PC-3 (cell line): ENCODE measurements around the gene TTI1. TPM values are rescaled to one million over a fixed set of nuclear protein-coding genes. Genes with fewer than 3 reads are reported as not detected.

Source experiments
- ATAC-seq: fragments of 200-7000 bp; cut with Tn5 transposase; 2 replicates; pipeline ENCODE4 v1.9.1; 2020; ENCODE audit warnings: mild to moderate bottlenecking, moderate library complexity
- BruUV-seq: library from RNA; stranded (reverse); fragments of 400-500 nt; replicated peaks from 2 replicates; lab custom pipeline; 2021; lab: Mats Ljungman, UMichigan
- CTCF ChIA-PET: fragments of 300-600 bp; sonication (Branson Sonifier 250); formaldehyde crosslinking; loops from one replicate; lab custom pipeline; 2022; ENCODE audit warnings: antibody characterized with exemption; lab: Charles Lee
- POLR2A ChIA-PET: fragments of 300-600 bp; sonication (Branson Sonifier 250); formaldehyde crosslinking; loops from one replicate; lab custom pipeline; 2022; ENCODE audit warnings: antibody characterized with exemption; ENCODE audit not compliant: unreplicated experiment; lab: Charles Lee
- DNase-seq: peaks from one replicate; pipeline ENCODE4 v3.0.0-alpha.2; 2015
- H2AFZ ChIP-seq: fragments of 300-600 bp; sonication (generic); 2 replicates; pipeline ENCODE4 v1.6.0; 2016; ENCODE audit warnings: antibody characterized with exemption, low read length
- H3F3A ChIP-seq: fragments of 300-600 bp; sonication (generic); one replicate; pipeline ENCODE4 v1.6.0; 2017; ENCODE audit warnings: antibody characterized with exemption, low read length, control low read depth, mild to moderate bottlenecking; ENCODE audit not compliant: unreplicated experiment
- H3K27ac ChIP-seq: fragments of 300-600 bp; sonication (generic); 2 replicates; pipeline ENCODE4 v1.5.1; 2016; ENCODE audit warnings: mild to moderate bottlenecking, low read length
- H3K27me3 ChIP-seq: fragments of 300-600 bp; sonication (generic); 2 replicates; pipeline ENCODE4 v1.6.1; 2016; ENCODE audit warnings: low read length, mixed read lengths
- H3K36me3 ChIP-seq: fragments of 300-600 bp; sonication (generic); 2 replicates; pipeline ENCODE4 v1.6.1; 2016; ENCODE audit warnings: low read depth, mixed run types, low read length, mixed read lengths
- H3K4me1 ChIP-seq: fragments of 300-600 bp; sonication (generic); 2 replicates; pipeline ENCODE4 v1.5.1; 2016; ENCODE audit warnings: low read length; ENCODE audit not compliant: insufficient read depth
- H3K4me2 ChIP-seq: fragments of 300-600 bp; sonication (generic); 2 replicates; pipeline ENCODE4 v1.6.0; 2016; ENCODE audit warnings: low read length
- H3K4me3 ChIP-seq: fragments of 300-600 bp; sonication (generic); 2 replicates; pipeline ENCODE4 v1.5.1; 2016; ENCODE audit warnings: mild to moderate bottlenecking, low read length, mixed read lengths
- H3K79me2 ChIP-seq: fragments of 300-600 bp; sonication (generic); 2 replicates; pipeline ENCODE4 v1.6.1; 2017; ENCODE audit warnings: low read length, mixed read lengths
- H3K9ac ChIP-seq: fragments of 300-600 bp; sonication (generic); 2 replicates; pipeline ENCODE4 v1.6.0; 2016; ENCODE audit warnings: mild to moderate bottlenecking, low read length
- H3K9me2 ChIP-seq: fragments of 300-600 bp; sonication (generic); replicated peaks from 2 replicates; pipeline ENCODE4 v1.6.1; 2016; ENCODE audit warnings: mixed run types, low read length, mixed read lengths
- H3K9me3 ChIP-seq: fragments of 300-600 bp; sonication (generic); 2 replicates; pipeline ENCODE4 v1.6.1; 2016; ENCODE audit warnings: low read length, mixed read lengths
- H4K20me1 ChIP-seq: fragments of 300-600 bp; sonication (generic); 2 replicates; pipeline ENCODE4 v1.6.1; 2016; ENCODE audit warnings: low read length, mixed read lengths
- CTCF ChIP-seq: fragments of 300-600 bp; sonication (generic); conservative IDR thresholded peaks from 2 replicates; pipeline ENCODE4 v1.5.1; 2017; ENCODE audit warnings: antibody characterized with exemption, low read depth, mild to moderate bottlenecking, low read length
- EZH2 ChIP-seq: fragments of 300-600 bp; sonication (generic); IDR thresholded peaks from one replicate; pipeline ENCODE4 v1.6.1; 2017; ENCODE audit warnings: antibody characterized with exemption, mild to moderate bottlenecking, low read length; ENCODE audit not compliant: unreplicated experiment
- EZH2phosphoT487 ChIP-seq: fragments of 300-600 bp; sonication (generic); IDR thresholded peaks from 2 replicates; pipeline ENCODE4 v1.6.1; 2018; ENCODE audit warnings: mild to moderate bottlenecking, antibody characterized with exemption, low read length, borderline replicate concordance
- intact Hi-C: fragments of 100-400 bp; cut with micrococcal nuclease; formaldehyde crosslinking; loops from 2 replicates; pipeline ENCODE4 v1.9.0; 2023
- total RNA-seq: library from RNA; depleted of rRNA; stranded (reverse); fragments of >200 nt; gene quantifications from 2 replicates; pipeline ENCODE4 v1.2.3, GENCODE V29; 2014; rRNA removed

The TTI1 gene
- total RNA-seq, 1 experiment from 2014 or later, result 23.2 TPM

GRCh38 chr20:37933786-37934633 lies 99.2 kb downstream of the TTI1 start:
- intact Hi-C loops, result no loop called here
- no peaks in the 10 kb centered on the region for H3K36me3 ChIP-seq
- H3K4me1 ChIP-seq, result peaks cover 13% of the 10 kb centered on the region
- H3K79me2 ChIP-seq, result no peaks in the 10 kb centered on the region
- no peaks in the 10 kb centered on the region for H3K9me3 ChIP-seq
- no peaks in the 10 kb centered on the region for H4K20me1 ChIP-seq
- BruUV-seq, result no TSS peak
- ChIA-PET CTCF (no interaction called here), POLR2A (no interaction called here)
- no peaks in the 10 kb centered on the region for H3K9me2 ChIP-seq
- H3K4me2 ChIP-seq, result no peak overlapping the region
- H3K9ac ChIP-seq, result no peak overlapping the region
- no peak overlapping the region for H2AFZ ChIP-seq
- DNase-seq (no peak), ATAC-seq (no peak)
- no peak overlapping the region for H3K4me3 ChIP-seq
- TF ChIP-seq CTCF (no peak), EZH2 (no peak), EZH2phosphoT487 (no peak)
- no peak overlapping the region for H3K27ac ChIP-seq
- H3F3A ChIP-seq, result no peaks in the 10 kb centered on the region
- H3K27me3 ChIP-seq, result no peaks in the 10 kb centered on the region

Other genes starting within 250 kb of the TTI1 start
- 45.8 and 56.4 TPM in 2 replicates for gene VSTM2L, start 130.3 kb downstream of the TTI1 start, total RNA-seq
- gene RPRD1B, start 290 bp upstream of the TTI1 start, total RNA-seq, result 40.1 and 43.6 TPM in 2 replicates
- 583 and 773 TPM in 2 replicates for gene TGM2, start 131.8 kb upstream of the TTI1 start, total RNA-seq
- gene KIAA1755, start 227.3 kb upstream of the TTI1 start, total RNA-seq, result 0.44 and 0.86 TPM in 2 replicates